ENCODE results near the gene APH1B. TPM values are rescaled to one million over a fixed set of nuclear protein-coding genes. Genes with fewer than 3 reads are reported as not detected.

The APH1B gene
- polyA plus RNA-seq, 1 experiment: 12.6 TPM

DNA sequence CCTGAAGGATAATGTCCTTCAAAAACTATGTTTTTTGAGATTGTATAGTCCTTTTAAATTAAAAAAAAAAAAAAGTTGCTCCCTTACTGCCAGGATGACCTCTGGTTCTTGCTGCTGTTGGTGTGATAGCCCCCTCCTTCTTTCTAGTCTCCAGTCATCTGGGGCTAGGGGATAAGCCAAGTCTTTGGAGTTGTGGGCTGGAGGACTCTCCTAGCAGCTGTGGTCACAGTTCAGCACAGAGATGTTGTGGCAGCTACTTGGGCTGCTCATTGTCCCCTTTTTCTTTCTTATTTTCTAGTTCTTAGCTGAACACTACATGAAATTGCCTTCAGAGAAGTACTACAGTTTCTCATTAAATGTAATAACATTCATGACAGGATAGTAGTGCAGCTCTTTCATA is 39.2 kb upstream of the APH1B start:
- Histone ChIP-seq H3K36me3 (ENCODE audit: control insufficient read depth, insufficient read depth, low read length) (no peaks in the 10 kb centered on the region), H3K4me3 (ENCODE audit: low read depth, low read length) (no peak overlapping the region), H3K27me3 (ENCODE audit: control insufficient read depth, insufficient read depth, low read length) (no peaks in the 10 kb centered on the region)
- DNase-seq (ENCODE audit: low read depth): no peak
- ChIA-PET CTCF (interaction anchor here (1.1 kb wide), 1 partner anchor 13 kb away, joined by 3 read pairs; no protein-coding TSS in a partner anchor), POLR2A (no interaction called here)
- TF ChIP-seq, protein P1, sequence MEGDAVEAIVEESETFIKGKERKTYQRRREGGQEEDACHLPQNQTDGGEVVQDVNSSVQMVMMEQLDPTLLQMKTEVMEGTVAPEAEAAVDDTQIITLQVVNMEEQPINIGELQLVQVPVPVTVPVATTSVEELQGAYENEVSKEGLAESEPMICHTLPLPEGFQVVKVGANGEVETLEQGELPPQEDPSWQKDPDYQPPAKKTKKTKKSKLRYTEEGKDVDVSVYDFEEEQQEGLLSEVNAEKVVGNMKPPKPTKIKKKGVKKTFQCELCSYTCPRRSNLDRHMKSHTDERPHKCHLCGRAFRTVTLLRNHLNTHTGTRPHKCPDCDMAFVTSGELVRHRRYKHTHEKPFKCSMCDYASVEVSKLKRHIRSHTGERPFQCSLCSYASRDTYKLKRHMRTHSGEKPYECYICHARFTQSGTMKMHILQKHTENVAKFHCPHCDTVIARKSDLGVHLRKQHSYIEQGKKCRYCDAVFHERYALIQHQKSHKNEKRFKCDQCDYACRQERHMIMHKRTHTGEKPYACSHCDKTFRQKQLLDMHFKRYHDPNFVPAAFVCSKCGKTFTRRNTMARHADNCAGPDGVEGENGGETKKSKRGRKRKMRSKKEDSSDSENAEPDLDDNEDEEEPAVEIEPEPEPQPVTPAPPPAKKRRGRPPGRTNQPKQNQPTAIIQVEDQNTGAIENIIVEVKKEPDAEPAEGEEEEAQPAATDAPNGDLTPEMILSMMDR (IDR thresholded peaks at IDR 0.05; ENCODE audit: insufficient read depth, low read depth, low read length): no peak

DNA sequence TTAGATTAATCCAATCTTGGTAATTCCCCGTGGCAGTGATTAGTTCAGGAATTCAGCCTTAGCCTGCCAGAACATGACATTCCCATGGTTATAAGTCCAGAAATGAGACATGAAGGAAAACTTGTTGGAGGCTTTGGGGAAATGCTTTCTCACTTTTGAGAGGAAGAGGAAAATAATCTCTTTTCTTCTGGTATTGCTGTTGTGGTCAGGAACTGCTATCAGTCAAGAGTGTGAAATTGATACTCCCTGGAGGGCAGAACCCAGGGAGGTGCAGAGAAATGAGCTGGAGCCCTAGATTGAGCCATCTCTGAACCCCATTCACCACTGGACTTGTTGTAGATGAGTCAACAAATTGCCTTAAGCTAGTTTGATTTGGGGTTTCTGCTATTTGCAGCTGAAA is 38.6 kb upstream of the APH1B start:
- no peaks in the 10 kb centered on the region for H3K36me3 ChIP-seq (ENCODE audit: control insufficient read depth, insufficient read depth, low read length)
- TF ChIP-seq, protein P1 (IDR thresholded peaks at IDR 0.05; ENCODE audit: insufficient read depth, low read depth, low read length): no peak
- POLR2A ChIA-PET: interaction anchor here (0.7 kb wide), 1 partner anchor 88 kb away, joined by 4 read pairs; no protein-coding TSS in a partner anchor
- H3K4me3 ChIP-seq (ENCODE audit: low read depth, low read length): no peak overlapping the region
- CTCF ChIA-PET: no interaction called here
- H3K27me3 ChIP-seq (ENCODE audit: control insufficient read depth, insufficient read depth, low read length): no peaks in the 10 kb centered on the region
- DNase-seq (ENCODE audit: low read depth): no peak

DNA sequence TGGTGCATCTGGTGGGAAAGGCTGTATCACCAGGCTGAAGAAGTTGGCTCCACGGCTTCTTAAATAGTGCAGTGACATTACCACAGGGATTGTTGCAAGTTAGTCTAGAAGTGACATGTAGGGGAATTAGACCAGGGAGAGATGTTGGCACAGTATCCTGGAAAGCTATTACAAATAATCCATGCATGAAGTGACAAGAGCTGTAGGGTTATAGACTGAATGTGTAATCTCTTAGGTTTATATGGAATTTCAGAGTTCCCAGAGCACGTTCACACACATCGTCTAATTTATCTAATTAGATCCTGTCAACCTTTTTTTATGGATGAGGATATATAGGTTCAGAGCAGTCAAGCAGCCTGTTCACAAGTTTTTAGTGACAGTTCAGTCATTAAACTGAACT is 37.3 kb upstream of the APH1B start:
- DNase-seq (ENCODE audit: low read depth): no peak
- ChIA-PET POLR2A (no interaction called here), CTCF (no interaction called here)
- Histone ChIP-seq H3K4me3 (ENCODE audit: low read depth, low read length) (no peak overlapping the region), H3K27me3 (ENCODE audit: control insufficient read depth, insufficient read depth, low read length) (no peaks in the 10 kb centered on the region), H3K36me3 (ENCODE audit: control insufficient read depth, insufficient read depth, low read length) (no peaks in the 10 kb centered on the region)
- TF ChIP-seq, protein P1 (IDR thresholded peaks at IDR 0.05; ENCODE audit: insufficient read depth, low read depth, low read length): no peak

DNA sequence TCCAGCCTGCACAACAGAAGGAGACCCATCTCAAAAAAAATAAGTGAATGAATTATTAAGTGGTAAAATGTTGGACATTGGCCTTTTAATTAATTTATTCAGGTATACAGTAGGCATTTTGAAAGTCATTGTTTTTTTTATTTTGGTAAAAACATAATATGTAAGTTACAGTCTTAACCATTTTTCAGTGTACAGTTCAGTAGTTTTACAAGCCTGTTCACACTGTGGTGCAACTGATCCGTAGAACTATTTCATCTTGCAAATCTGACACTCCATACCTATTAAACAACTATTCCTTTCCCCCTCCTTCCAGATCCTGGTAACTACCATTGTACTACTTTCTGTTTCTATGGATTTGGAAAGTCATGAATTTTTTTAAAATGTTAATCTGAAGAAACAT is 36.1 kb upstream of the APH1B start:
- TF ChIP-seq, protein P1 (IDR thresholded peaks at IDR 0.05; ENCODE audit: insufficient read depth, low read depth, low read length): no peak
- POLR2A ChIA-PET: no interaction called here
- DNase-seq (ENCODE audit: low read depth): no peak
- Histone ChIP-seq H3K36me3 (ENCODE audit: control insufficient read depth, insufficient read depth, low read length) (no peaks in the 10 kb centered on the region), H3K4me3 (ENCODE audit: low read depth, low read length) (no peak overlapping the region), H3K27me3 (ENCODE audit: control insufficient read depth, insufficient read depth, low read length) (no peaks in the 10 kb centered on the region)
- CTCF ChIA-PET: no interaction called here

DNA sequence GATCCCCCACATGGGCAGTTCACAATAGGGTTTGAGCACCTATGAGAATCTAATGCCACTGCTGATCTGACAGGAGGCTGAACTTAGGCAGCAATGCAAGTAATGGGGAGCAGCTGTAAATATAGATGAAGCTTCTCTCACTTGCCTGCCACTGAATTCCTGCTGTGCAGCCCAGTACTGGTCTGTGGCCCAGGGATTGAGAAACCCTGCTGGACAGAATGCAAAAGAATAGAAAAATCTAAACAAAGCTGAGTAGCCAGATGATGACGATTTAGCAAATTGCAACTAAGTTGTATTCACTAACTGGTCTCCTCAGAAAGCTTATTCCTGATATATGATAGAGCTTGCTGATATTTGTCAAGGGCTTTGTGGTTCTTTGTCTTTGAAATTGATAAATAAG is 34.3 kb upstream of the APH1B start:
- Histone ChIP-seq H3K27me3 (ENCODE audit: control insufficient read depth, insufficient read depth, low read length) (no peaks in the 10 kb centered on the region), H3K36me3 (ENCODE audit: control insufficient read depth, insufficient read depth, low read length) (no peaks in the 10 kb centered on the region), H3K4me3 (ENCODE audit: low read depth, low read length) (no peak overlapping the region)
- no peak for DNase-seq (ENCODE audit: low read depth)
- TF ChIP-seq, protein P1 (IDR thresholded peaks at IDR 0.05; ENCODE audit: insufficient read depth, low read depth, low read length): peak; percentile 32; the same call in 1 of the 2 replicates
- CTCF ChIA-PET: interaction anchor here (1.1 kb wide), 4 partner anchors 18 to 111 kb away, joined by 3 to 4 read pairs (median 3); partner anchors contain the start of gene RPS27L
- POLR2A ChIA-PET: no interaction called here

All from BJ (cell line).